WTC11 (cell line): ENCODE measurements around the gene NOTCH2.

Experiments
- NR2C2 ChIP-seq: sonication (generic); formaldehyde crosslinking; IDR thresholded peaks from 2 replicates; pipeline ENCODE4 v1.8.0; 2022; ENCODE audit warnings: mild to moderate bottlenecking, missing genetic modification reagents
- SMAD3 ChIP-seq: sonication (generic); formaldehyde crosslinking; IDR thresholded peaks from 2 replicates; pipeline ENCODE4 v1.8.0; 2022; ENCODE audit warnings: missing genetic modification reagents, mild to moderate bottlenecking, borderline replicate concordance
- SP1 ChIP-seq: sonication (generic); formaldehyde crosslinking; conservative IDR thresholded peaks from 2 replicates; pipeline ENCODE4 v1.8.1; 2022; ENCODE audit warnings: missing genetic modification reagents
- TF ChIP-seq, protein P1 (sequence below): fragments of 200-600 bp; IDR thresholded peaks from 2 replicates; pipeline ENCODE4 v1.8.0; 2022; ENCODE audit warnings: antibody characterized with exemption

DNA sequence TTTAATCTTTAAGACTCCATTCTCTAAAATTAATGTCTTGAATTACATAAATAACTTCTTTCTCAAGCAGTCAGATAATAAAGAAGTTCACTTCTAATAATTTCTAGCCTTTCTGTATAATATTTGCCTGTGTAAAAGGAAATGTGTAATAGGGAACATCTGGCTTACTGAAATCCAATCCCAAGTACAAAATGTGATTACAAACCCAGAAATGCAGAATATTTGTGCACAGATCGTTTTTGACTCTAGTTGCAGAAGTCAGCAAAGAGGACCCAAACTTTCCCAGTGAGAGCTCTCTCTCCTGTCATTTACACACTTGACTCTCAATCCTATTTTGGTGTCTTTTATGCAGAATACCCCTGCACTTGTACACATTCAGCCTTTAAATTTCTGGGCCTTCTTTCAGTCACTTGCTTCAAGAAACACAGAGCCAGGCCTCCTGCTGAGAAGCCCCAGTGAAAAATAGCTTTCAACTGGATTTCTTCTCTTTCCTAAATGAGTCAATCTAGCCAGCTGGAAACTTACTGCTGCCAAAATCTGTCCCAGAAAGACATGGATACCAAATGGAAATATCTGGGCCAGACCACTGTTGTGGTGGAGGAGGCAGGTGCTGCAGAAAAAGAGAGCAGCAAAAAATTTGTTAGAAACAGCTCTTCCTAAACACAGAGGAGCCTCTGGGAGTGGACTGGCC is 104.6 kb downstream of the NOTCH2 start:
- TF ChIP-seq SP1 (no peak), SMAD3 (CRISPR knock-in tag) (no peak), NR2C2 (CRISPR knock-in tag) (no peak)
- TF ChIP-seq, protein P1, sequence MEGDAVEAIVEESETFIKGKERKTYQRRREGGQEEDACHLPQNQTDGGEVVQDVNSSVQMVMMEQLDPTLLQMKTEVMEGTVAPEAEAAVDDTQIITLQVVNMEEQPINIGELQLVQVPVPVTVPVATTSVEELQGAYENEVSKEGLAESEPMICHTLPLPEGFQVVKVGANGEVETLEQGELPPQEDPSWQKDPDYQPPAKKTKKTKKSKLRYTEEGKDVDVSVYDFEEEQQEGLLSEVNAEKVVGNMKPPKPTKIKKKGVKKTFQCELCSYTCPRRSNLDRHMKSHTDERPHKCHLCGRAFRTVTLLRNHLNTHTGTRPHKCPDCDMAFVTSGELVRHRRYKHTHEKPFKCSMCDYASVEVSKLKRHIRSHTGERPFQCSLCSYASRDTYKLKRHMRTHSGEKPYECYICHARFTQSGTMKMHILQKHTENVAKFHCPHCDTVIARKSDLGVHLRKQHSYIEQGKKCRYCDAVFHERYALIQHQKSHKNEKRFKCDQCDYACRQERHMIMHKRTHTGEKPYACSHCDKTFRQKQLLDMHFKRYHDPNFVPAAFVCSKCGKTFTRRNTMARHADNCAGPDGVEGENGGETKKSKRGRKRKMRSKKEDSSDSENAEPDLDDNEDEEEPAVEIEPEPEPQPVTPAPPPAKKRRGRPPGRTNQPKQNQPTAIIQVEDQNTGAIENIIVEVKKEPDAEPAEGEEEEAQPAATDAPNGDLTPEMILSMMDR, result no peak
